Measurements from ENCODE around the gene ABCD3. TPM values are rescaled to one million over a fixed set of nuclear protein-coding genes. Genes with fewer than 3 reads are reported as not detected.

The ABCD3 gene
- total RNA-seq, 1 experiment from 2014 or later: 93.4 TPM

DNA sequence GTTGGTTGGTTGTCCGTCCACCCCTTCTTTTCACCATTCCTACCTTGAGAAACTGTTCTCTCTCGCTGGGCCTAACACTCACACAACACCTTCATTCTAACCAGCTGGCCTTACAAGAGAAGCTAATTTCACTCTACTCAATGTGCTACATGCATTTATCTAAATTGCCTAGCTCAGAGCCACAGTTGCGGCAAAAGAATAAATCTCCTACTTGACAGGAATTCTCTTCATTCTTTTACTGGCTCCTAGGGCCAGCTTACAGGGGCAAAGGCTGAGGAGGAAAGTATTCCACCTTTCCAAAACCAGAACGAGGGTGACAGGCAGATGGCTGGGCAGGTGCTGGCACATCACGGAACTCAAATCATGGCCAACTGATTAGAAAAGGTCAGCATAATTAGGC, 116.9 kb downstream of the ABCD3 start:
- no peak overlapping the region for H3K4me3 Mint-ChIP-seq (ENCODE audit: unreplicated experiment)
- no peak for DNase-seq
- Histone ChIP-seq H3K27me3 (replicated peaks; ENCODE audit: control insufficient read depth, insufficient read depth, low read length) (no peaks in the 10 kb centered on the region), H3K36me3 (ENCODE audit: control insufficient read depth, insufficient read depth, low read length) (no peaks in the 10 kb centered on the region), H3K4me3 (ENCODE audit: low read depth, low read length) (no peak overlapping the region), H3K4me1 (peaks cover 10% of the 10 kb centered on the region), H3K9me3 (no peaks in the 10 kb centered on the region)
- no TSS peak for BruUV-seq (replicated peaks)
- H3K4me1 Mint-ChIP-seq (ENCODE audit: low read depth, unreplicated experiment): peaks cover 7% of the 10 kb centered on the region
- POLR2A ChIA-PET: no interaction called here
- intact Hi-C loops (cut with micrococcal nuclease; ENCODE audit: unreplicated experiment): no loop called here
- TF ChIP-seq, protein P1, sequence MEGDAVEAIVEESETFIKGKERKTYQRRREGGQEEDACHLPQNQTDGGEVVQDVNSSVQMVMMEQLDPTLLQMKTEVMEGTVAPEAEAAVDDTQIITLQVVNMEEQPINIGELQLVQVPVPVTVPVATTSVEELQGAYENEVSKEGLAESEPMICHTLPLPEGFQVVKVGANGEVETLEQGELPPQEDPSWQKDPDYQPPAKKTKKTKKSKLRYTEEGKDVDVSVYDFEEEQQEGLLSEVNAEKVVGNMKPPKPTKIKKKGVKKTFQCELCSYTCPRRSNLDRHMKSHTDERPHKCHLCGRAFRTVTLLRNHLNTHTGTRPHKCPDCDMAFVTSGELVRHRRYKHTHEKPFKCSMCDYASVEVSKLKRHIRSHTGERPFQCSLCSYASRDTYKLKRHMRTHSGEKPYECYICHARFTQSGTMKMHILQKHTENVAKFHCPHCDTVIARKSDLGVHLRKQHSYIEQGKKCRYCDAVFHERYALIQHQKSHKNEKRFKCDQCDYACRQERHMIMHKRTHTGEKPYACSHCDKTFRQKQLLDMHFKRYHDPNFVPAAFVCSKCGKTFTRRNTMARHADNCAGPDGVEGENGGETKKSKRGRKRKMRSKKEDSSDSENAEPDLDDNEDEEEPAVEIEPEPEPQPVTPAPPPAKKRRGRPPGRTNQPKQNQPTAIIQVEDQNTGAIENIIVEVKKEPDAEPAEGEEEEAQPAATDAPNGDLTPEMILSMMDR (IDR thresholded peaks at IDR 0.05; ENCODE audit: insufficient read depth in 1 of 2, low read depth in 1 of 2, low read length in 1 of 2, severe bottlenecking in 1 of 2, unreplicated experiment in 1 of 2): no peak
- H3K36me3 Mint-ChIP-seq (ENCODE audit: insufficient read depth, unreplicated experiment): peaks cover 80% of the 10 kb centered on the region
- no peak overlapping the region for H3K27ac Mint-ChIP-seq (ENCODE audit: unreplicated experiment)
- CTCF ChIA-PET: no interaction called here
- H3K9me3 Mint-ChIP-seq (ENCODE audit: unreplicated experiment): no peaks in the 10 kb centered on the region
- no peaks in the 10 kb centered on the region for H3K27me3 Mint-ChIP-seq (ENCODE audit: insufficient read depth, unreplicated experiment)

GRCh38 chr1:94535879-94536278, 117.7 kb downstream of the ABCD3 start:
- H3K9me3 ChIP-seq: no peaks in the 10 kb centered on the region
- no peak overlapping the region for H3K27ac Mint-ChIP-seq (ENCODE audit: unreplicated experiment)
- DNase-seq: no peak
- TF ChIP-seq, protein P1 (IDR thresholded peaks at IDR 0.05; ENCODE audit: insufficient read depth in 1 of 2, low read depth in 1 of 2, low read length in 1 of 2, severe bottlenecking in 1 of 2, unreplicated experiment in 1 of 2): no peak
- H3K27me3 ChIP-seq (replicated peaks; ENCODE audit: control insufficient read depth, insufficient read depth, low read length): no peaks in the 10 kb centered on the region
- intact Hi-C loops (cut with micrococcal nuclease; ENCODE audit: unreplicated experiment): no loop called here
- no peak overlapping the region for H3K4me3 ChIP-seq (ENCODE audit: low read depth, low read length)
- peaks cover 2% of the 10 kb centered on the region for H3K4me1 Mint-ChIP-seq (ENCODE audit: low read depth, unreplicated experiment)
- peaks cover 10% of the 10 kb centered on the region for H3K4me1 ChIP-seq
- H3K4me3 Mint-ChIP-seq (ENCODE audit: unreplicated experiment): no peak overlapping the region
- POLR2A ChIA-PET: no interaction called here
- no TSS peak for BruUV-seq (replicated peaks)
- CTCF ChIA-PET: no interaction called here
- H3K9me3 Mint-ChIP-seq (ENCODE audit: unreplicated experiment): no peaks in the 10 kb centered on the region
- H3K27me3 Mint-ChIP-seq (ENCODE audit: insufficient read depth, unreplicated experiment): no peaks in the 10 kb centered on the region
- peaks cover 72% of the 10 kb centered on the region for H3K36me3 Mint-ChIP-seq (ENCODE audit: insufficient read depth, unreplicated experiment)
- H3K36me3 ChIP-seq (ENCODE audit: control insufficient read depth, insufficient read depth, low read length): no peaks in the 10 kb centered on the region

DNA sequence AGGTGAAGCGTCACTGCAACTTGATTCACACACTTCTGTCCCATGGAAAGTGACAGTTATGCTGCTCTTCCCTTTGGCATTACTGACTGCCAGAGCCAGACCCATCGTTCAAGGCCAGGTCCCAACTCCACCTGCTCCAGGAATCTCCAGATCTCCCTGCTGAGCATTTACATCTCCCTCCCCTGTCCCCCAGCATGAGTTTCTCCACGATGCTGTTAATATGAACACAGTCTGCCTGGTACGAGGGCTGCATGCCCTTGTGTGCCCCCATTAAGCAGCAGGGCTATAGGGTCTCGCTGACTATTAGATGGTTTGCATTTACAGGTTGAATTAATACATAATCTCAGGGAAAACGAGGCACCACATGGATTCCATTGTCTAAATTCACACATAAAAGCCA, 119.1 kb downstream of the ABCD3 start:
- Mint-ChIP-seq H3K27ac (ENCODE audit: unreplicated experiment) (no peak overlapping the region), H3K4me3 (ENCODE audit: unreplicated experiment) (no peak overlapping the region), H3K4me1 (ENCODE audit: low read depth, unreplicated experiment) (no peaks in the 10 kb centered on the region), H3K9me3 (ENCODE audit: unreplicated experiment) (no peaks in the 10 kb centered on the region), H3K27me3 (ENCODE audit: insufficient read depth, unreplicated experiment) (no peaks in the 10 kb centered on the region), H3K36me3 (ENCODE audit: insufficient read depth, unreplicated experiment) (peaks cover 61% of the 10 kb centered on the region)
- no peaks in the 10 kb centered on the region for H3K27me3 ChIP-seq (replicated peaks; ENCODE audit: control insufficient read depth, insufficient read depth, low read length)
- peaks cover 10% of the 10 kb centered on the region for H3K4me1 ChIP-seq
- no peaks in the 10 kb centered on the region for H3K36me3 ChIP-seq (ENCODE audit: control insufficient read depth, insufficient read depth, low read length)
- no peaks in the 10 kb centered on the region for H3K9me3 ChIP-seq
- no peak for DNase-seq
- intact Hi-C loops (cut with micrococcal nuclease; ENCODE audit: unreplicated experiment): no loop called here
- BruUV-seq (replicated peaks): no TSS peak
- ChIA-PET CTCF (no interaction called here), POLR2A (no interaction called here)
- no peak overlapping the region for H3K4me3 ChIP-seq (ENCODE audit: low read depth, low read length)
- TF ChIP-seq, protein P1 (IDR thresholded peaks at IDR 0.05; ENCODE audit: insufficient read depth in 1 of 2, low read depth in 1 of 2, low read length in 1 of 2, severe bottlenecking in 1 of 2, unreplicated experiment in 1 of 2): no peak

All from Caco-2 (cell line).